MCF 10A (cell line): Measurements from ENCODE around the gene BRSK1. TPM values are rescaled to one million over a fixed set of nuclear protein-coding genes. Genes with fewer than 3 reads are reported as not detected.

Experiments
- BruUV-seq: library from RNA; stranded (reverse); fragments of 400-500 nt; replicated peaks from 2 replicates; lab custom pipeline; 2021; lab: Mats Ljungman, UMichigan
- CTCF ChIA-PET: fragments of 300-600 bp; sonication (Branson Sonifier 250); formaldehyde crosslinking; extraction: SDS; loops from one replicate; lab custom pipeline; 2021; ENCODE audit warnings: antibody characterized with exemption, inconsistent platforms; lab: Yijun Ruan, JAX
- POLR2A ChIA-PET: fragments of 300-600, 350-650 bp; sonication (Branson Sonifier 250); formaldehyde crosslinking; extraction: SDS; loops from one replicate; lab custom pipeline; 2020; ENCODE audit warnings: antibody characterized with exemption, inconsistent platforms; lab: Yijun Ruan, JAX
- DNase-seq: peaks from one replicate; pipeline ENCODE4 v3.0.0-alpha.2; 2018; ENCODE audit not compliant: unreplicated experiment
- H3K27ac Mint-ChIP-seq: one replicate; pipeline ENCODE4 v1.8.0; 2022; ENCODE audit warnings: mild to moderate bottlenecking, low read depth, mixed read lengths; ENCODE audit not compliant: unreplicated experiment
- H3K27me3 Mint-ChIP-seq: one replicate; pipeline ENCODE4 v1.8.0; 2022; ENCODE audit warnings: mixed read lengths; ENCODE audit not compliant: insufficient read depth, unreplicated experiment
- H3K36me3 Mint-ChIP-seq: one replicate; pipeline ENCODE4 v1.8.0; 2022; ENCODE audit warnings: mild to moderate bottlenecking, moderate library complexity, mixed read lengths; ENCODE audit not compliant: insufficient read depth, unreplicated experiment
- H3K4me1 Mint-ChIP-seq: one replicate; pipeline ENCODE4 v1.8.0; 2022; ENCODE audit warnings: mixed read lengths; ENCODE audit not compliant: insufficient read depth, unreplicated experiment
- H3K4me3 Mint-ChIP-seq: one replicate; pipeline ENCODE4 v1.8.0; 2022; ENCODE audit warnings: mild to moderate bottlenecking, moderate library complexity, mixed read lengths; ENCODE audit not compliant: unreplicated experiment
- H3K9me3 Mint-ChIP-seq: one replicate; pipeline ENCODE4 v1.8.0; 2022; ENCODE audit warnings: mixed read lengths; ENCODE audit not compliant: unreplicated experiment
- intact Hi-C: fragments of 100-400 bp; cut with micrococcal nuclease; formaldehyde crosslinking; loops from 2 replicates; pipeline ENCODE4 v1.14.1; 2022
- total RNA-seq: library from RNA; stranded (reverse); gene quantifications from 2 replicates; pipeline ENCODE4 v1.2.3, GENCODE V29; 2022
- TF ChIP-seq, protein P1 (sequence below): fragments of 200-600 bp; IDR thresholded peaks from one replicate; pipeline ENCODE4 v1.8.0; 2022; ENCODE audit warnings: antibody characterized with exemption, mild to moderate bottlenecking; ENCODE audit not compliant: unreplicated experiment

BRSK1 gene
- total RNA-seq, 1 experiment from 2014 or later, result 5.1 TPM

- H3K4me3 Mint-ChIP-seq, result no peak overlapping the region
- POLR2A ChIA-PET, result interaction anchor here (2.5 kb wide), 1 partner anchor 14 kb away, joined by 6 read pairs; the partner anchor contains the start of gene PPP6R1
- TF ChIP-seq, protein P1, sequence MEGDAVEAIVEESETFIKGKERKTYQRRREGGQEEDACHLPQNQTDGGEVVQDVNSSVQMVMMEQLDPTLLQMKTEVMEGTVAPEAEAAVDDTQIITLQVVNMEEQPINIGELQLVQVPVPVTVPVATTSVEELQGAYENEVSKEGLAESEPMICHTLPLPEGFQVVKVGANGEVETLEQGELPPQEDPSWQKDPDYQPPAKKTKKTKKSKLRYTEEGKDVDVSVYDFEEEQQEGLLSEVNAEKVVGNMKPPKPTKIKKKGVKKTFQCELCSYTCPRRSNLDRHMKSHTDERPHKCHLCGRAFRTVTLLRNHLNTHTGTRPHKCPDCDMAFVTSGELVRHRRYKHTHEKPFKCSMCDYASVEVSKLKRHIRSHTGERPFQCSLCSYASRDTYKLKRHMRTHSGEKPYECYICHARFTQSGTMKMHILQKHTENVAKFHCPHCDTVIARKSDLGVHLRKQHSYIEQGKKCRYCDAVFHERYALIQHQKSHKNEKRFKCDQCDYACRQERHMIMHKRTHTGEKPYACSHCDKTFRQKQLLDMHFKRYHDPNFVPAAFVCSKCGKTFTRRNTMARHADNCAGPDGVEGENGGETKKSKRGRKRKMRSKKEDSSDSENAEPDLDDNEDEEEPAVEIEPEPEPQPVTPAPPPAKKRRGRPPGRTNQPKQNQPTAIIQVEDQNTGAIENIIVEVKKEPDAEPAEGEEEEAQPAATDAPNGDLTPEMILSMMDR, result no peak
- no TSS peak for BruUV-seq
- no peak overlapping the region for H3K27ac Mint-ChIP-seq
- CTCF ChIA-PET, result interaction anchor here (0.6 to 1.9 kb wide), 7 partner anchors 56 to 1378 kb away, joined by 3 to 6 read pairs (median 4); partner anchors contain the start of gene MYADM
- no peak for DNase-seq
- H3K27me3 Mint-ChIP-seq, result no peaks in the 10 kb centered on the region
- H3K9me3 Mint-ChIP-seq, result no peaks in the 10 kb centered on the region
- no peaks in the 10 kb centered on the region for H3K4me1 Mint-ChIP-seq
- peaks cover 36% of the 10 kb centered on the region for H3K36me3 Mint-ChIP-seq
- intact Hi-C loops, result no loop called here
Observed at GRCh38 chr19:55245236-55245904, 38.4 kb upstream of the BRSK1 start.

GRCh38 chr19:55246462-55247451 is 37.0 kb upstream of the BRSK1 start:
- ChIA-PET POLR2A (interaction anchor here (2.5 kb wide), 1 partner anchor 12 kb away, joined by 6 read pairs; the partner anchor contains the start of gene PPP6R1), CTCF (interaction anchor here (0.5 to 1.5 kb wide), 5 partner anchors 17 to 221 kb away, joined by 3 to 6 read pairs (median 3); no protein-coding TSS in a partner anchor)
- Mint-ChIP-seq H3K27ac (no peak overlapping the region), H3K4me3 (no peak overlapping the region), H3K27me3 (no peaks in the 10 kb centered on the region), H3K9me3 (no peaks in the 10 kb centered on the region), H3K4me1 (peaks cover 9% of the 10 kb centered on the region), H3K36me3 (peaks cover 36% of the 10 kb centered on the region)
- intact Hi-C loops, result no loop called here
- no peak for DNase-seq
- BruUV-seq, result no TSS peak
- TF ChIP-seq, protein P1, result no peak

GRCh38 chr19:55247621-55248099 is 36.1 kb upstream of the BRSK1 start:
- no TSS peak for BruUV-seq
- Mint-ChIP-seq H3K4me1 (peaks cover 11% of the 10 kb centered on the region), H3K4me3 (no peak overlapping the region), H3K9me3 (no peaks in the 10 kb centered on the region), H3K36me3 (peaks cover 36% of the 10 kb centered on the region), H3K27ac (no peak overlapping the region), H3K27me3 (no peaks in the 10 kb centered on the region)
- TF ChIP-seq, protein P1, result no peak
- intact Hi-C loops, result no loop called here
- ChIA-PET CTCF (interaction anchor here (1.2 kb wide), 1 partner anchor 10 kb away, joined by 9 read pairs; no protein-coding TSS in a partner anchor), POLR2A (interaction anchor here (0.9 to 1.1 kb wide), 2 partner anchors 10 to 11 kb away, joined by 3 to 4 read pairs; partner anchors contain the start of gene PPP6R1)
- no peak for DNase-seq
